AG09309 (cell line): Measurements from ENCODE around the gene DGKG.

Source experiments
- DNase-seq: peaks from one replicate; pipeline ENCODE4 v3.0.0-alpha.2; 2010; ENCODE audit warnings: low read depth
- H3K4me3 ChIP-seq: 2 replicates; pipeline ENCODE4 v1.5.1; 2011; ENCODE audit warnings: mild to moderate bottlenecking, low read depth, low read length, moderate library complexity; ENCODE audit not compliant: control insufficient read depth
- TF ChIP-seq, protein P1 (sequence below): IDR thresholded peaks from 2 replicates; pipeline ENCODE4 v1.5.1; 2011; ENCODE audit warnings: mild to moderate bottlenecking, low read depth, low read length, inconsistent platforms; ENCODE audit not compliant: insufficient read depth, control insufficient read depth; ENCODE audit errors: missing control alignments

Gene DGKG

DNA sequence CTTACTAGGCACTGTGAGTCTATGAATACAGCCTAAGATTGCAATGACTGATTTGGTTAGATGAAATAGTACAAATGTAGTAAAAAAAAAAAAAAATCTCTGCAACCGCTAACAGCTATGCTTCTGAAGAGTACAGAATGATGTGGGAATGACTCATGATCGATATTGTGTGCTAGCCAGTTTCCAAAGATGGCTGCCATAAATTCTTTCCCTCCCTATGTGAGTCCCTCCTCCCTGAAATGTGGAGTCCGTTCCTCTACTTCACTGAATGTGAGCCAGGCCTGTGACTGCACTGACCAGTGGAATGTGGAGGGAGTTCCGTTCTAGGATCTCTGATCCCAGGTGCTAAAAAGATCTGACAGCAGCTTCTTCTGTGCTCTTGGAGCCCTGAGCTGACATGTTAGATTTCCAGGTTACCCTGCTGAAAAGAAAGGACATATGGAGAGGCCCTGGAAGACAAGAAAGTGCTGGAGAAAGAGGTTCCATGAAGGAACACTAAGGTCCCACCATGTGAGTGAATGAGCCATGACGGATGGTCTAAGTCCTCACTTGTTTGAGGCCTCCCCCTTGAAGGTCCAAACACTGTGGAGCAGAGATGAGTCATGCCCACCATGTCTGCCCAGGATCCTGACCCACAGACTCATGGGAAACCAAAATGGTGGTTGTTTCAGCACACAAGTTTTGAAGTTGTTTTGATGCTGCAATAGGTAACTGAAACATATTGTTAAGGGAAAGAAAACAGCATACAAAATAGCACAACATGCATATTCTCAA is 46.3 kb downstream of the DGKG start:
- DNase-seq: no peak
- H3K4me3 ChIP-seq: no peak overlapping the region
- TF ChIP-seq, protein P1, sequence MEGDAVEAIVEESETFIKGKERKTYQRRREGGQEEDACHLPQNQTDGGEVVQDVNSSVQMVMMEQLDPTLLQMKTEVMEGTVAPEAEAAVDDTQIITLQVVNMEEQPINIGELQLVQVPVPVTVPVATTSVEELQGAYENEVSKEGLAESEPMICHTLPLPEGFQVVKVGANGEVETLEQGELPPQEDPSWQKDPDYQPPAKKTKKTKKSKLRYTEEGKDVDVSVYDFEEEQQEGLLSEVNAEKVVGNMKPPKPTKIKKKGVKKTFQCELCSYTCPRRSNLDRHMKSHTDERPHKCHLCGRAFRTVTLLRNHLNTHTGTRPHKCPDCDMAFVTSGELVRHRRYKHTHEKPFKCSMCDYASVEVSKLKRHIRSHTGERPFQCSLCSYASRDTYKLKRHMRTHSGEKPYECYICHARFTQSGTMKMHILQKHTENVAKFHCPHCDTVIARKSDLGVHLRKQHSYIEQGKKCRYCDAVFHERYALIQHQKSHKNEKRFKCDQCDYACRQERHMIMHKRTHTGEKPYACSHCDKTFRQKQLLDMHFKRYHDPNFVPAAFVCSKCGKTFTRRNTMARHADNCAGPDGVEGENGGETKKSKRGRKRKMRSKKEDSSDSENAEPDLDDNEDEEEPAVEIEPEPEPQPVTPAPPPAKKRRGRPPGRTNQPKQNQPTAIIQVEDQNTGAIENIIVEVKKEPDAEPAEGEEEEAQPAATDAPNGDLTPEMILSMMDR: no peak

DNA sequence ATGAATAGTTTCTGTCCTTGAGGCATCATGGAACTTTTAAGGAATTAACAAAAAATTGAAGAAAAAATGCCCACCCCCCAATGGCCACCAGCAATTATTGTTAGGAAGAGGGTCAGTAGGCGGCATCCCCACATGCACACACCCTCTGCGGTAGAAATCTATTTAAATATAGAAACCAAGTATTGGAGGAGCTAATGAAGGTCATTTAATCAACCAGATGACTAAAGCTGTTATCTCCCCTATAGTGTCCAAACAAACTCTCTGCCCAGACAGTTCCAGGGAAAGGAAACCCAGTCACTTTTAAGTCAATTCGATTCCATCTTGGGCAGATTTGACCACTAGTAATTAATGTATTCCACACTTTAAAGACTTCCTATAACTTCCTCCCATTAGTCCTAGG is 47.1 kb downstream of the DGKG start:
- no peak overlapping the region for H3K4me3 ChIP-seq
- no peak for DNase-seq
- TF ChIP-seq, protein P1: no peak

DNA sequence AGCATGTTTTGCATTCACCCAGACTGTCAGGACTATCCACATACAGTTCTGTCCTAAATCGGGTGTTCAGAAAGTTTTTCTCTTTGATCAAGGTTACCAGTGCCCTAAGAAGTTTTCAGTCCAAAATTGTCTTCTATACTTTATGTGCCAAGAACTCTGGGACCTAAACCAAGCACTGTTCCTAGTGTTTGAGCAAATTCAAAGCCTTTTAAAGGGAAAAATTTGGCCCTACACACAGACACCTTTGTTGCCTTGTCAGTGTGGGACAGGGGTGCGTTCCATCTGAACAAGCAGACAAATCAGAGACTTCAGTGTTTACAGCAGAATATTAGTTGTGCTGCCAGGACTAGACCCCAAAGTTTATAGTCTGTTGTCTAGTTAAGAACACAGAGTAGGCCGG is 50.6 kb downstream of the DGKG start:
- no peak overlapping the region for H3K4me3 ChIP-seq
- DNase-seq: no peak
- TF ChIP-seq, protein P1: no peak

DNA sequence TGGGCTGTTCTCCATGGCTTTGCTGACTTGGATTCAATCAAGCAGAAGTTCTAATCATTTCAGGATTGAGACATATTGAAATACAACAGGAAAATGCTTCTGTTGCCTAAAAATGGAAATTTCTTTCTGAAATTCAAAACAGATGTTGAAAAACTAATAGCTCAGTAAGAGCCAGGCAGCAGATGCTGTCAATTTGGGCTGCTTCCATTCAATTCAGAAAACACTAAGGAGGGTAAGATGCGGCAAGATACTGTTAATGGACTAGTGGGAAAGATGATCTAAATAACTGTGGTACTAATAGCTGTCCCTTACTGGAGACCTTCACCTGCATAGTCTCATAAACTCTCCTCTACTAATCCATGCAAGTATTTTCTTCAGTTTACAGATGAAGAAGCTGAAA is 53.5 kb downstream of the DGKG start:
- TF ChIP-seq, protein P1: no peak
- H3K4me3 ChIP-seq: no peak overlapping the region
- DNase-seq: no peak

DNA sequence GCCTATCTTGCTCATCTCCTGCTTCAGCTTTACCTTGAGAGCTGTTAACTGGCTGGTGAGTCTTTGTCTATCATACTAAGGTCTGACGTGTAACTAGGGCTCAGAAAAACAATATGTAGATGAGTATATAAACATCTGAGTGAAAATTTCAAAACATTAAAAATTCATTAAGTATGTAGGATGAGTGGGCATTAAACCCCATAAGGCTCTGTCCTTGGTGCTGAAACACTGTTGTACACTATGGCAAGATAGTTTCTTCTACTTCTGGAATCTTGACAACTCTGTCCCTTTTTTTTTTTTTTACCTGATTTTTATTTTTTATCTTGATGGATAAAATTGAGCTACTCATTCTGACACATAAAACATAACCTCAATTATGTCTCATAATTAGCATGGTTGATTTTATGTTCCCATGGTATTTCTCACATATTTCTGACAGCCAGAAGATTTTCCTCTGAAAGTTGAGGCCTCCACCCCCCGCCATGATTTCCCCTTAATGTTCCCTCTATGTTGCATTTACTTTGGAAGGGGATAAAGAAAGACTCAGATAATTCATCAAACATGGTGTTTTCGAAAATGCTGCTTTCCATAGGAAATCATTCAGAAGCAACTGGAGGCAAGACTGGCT is 54.3 kb downstream of the DGKG start:
- TF ChIP-seq, protein P1: no peak
- H3K4me3 ChIP-seq: no peak overlapping the region
- DNase-seq: no peak

DNA sequence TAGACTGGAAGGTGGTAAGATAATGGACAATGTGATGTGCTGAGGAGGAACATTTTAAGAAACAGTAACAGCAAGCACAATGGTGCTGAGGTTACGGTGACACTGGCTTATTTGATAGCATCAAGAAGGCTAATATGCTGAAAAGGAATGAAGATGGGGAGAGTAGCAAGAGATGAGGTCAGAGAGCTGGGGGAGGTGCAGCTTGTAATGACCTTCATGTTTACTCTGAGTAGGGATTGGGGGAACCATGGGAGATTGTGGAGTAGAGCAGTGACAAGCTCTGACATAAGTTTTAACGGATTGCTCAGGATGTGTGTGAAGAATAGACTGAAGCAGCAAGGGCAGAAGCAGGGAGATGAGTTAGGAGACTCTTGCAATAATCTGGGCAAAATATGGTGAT is 56.7 kb downstream of the DGKG start:
- TF ChIP-seq, protein P1: no peak
- no peak overlapping the region for H3K4me3 ChIP-seq
- no peak for DNase-seq
